COR-L47 (cell line): ENCODE measurements around the gene PTRH1.
"Not testable (repeated sequence)": the region's sequence is repeated elsewhere in the genome, so short reads cannot be mapped to it uniquely, and the experiment has no call there.

Experiments
- DNase-seq: peaks from one replicate; lab custom pipeline; 2025; lab: John Stamatoyannopoulos, UW

PTRH1 gene

DNA sequence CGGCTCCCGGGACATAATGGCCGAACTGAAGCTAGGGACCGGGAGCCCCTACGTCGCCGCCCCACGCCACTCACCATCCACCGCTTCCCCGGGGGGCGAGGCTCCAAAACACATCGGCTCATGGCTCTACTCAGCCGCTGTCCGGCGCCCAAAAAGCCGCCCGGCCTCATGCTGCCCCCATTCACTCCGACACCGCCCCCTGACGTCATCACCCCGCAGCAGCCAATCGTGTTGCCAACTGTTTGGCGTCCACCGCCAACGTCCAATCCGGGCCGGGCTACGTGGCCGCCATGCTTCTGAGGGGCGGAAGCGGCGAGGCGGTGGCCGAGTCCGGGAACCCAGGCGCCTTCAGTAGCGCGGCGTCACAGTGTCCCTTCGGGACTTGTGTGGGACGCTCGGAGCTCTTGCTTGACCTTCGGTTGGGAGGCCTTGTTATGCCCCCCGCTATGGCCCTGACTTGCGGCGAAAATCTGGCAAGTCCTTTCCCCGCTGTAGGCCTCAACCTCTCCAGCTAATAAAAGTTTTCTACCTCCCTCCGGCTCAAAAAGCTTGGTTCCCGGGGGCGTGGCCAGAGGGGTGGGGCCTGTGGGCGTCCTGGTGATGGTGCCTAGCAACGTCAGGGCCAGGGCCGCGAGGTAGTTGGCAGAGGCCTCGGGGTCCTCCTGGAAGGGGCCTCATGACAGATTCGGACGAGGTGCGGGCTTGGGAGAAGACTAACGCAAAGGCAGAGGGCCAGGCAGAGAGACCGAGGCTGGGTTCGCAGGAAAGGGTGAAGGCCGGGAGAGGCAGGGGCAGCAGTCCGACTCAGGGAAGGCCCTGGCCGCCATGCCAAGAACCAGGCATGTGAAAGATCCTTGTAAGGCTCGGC, at the start of gene PTRH1, which contains the start of gene TTC16:
PTRH1 (minus strand) TSS at position 194 of the 868 bp plus-strand sequence; CDS start at position 170, 24 bp downstream.
TTC16 (plus strand) TSS at position 610 of the 868 bp plus-strand sequence; CDS start at position 677, 67 bp downstream.
- DNase-seq, result peak; percentile 87

DNA sequence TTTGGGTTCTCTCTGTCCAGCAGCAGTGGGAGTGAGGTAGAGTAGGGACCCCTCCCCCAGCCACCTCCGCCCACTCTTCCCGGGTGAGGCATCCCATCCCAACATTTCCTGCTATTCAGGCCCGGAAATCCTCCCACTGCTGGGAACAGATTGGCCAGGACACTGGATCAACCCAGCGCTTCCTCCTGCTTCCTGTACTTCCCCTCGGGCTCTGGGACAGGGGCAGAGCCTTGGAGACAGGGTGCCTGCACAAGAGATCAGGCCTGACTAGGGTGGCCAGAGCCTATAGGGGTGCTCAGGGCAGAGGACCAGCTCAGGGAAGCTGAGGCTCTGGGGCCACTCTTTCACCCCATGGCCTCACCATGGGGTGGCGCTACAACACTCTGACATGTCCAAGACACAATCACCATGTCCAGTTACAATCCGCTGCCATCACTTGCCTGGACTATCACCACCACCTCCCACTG, 48.5 kb upstream of the PTRH1 start:
- no peak for DNase-seq

DNA sequence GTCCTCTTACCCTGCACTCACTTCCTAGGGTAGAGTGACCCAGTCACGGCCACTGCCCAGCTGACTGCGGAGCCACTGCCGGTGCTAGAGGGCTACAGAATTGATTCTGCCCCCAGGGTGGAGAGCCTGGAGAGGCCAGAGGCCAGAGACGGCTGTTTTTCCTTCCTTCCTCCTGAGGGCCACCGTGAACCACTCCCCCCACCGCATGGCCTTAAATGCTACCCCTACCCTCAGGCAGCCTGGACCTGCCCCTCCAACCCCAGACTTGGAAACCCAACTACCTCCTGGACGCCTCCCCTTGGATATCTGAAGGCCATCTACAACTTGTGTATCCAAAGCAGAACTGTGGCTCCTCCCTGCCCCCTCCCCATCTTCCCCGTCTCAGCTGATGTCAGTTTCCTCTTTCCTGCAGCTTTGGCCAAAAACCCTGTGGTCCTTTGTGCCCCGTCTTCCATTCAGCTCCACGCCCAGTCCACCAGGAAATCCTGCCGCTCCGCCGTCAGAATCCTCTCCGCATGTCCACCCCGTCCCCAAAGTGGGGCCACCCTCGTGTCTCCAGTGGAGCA, 46.7 kb upstream of the PTRH1 start:
- DNase-seq, result no peak

GRCh38 chr9:127761491-127761956, 46.1 kb upstream of the PTRH1 start:
- DNase-seq, result no peak

GRCh38 chr9:127761061-127761460, 45.6 kb upstream of the PTRH1 start:
- no peak for DNase-seq

DNA sequence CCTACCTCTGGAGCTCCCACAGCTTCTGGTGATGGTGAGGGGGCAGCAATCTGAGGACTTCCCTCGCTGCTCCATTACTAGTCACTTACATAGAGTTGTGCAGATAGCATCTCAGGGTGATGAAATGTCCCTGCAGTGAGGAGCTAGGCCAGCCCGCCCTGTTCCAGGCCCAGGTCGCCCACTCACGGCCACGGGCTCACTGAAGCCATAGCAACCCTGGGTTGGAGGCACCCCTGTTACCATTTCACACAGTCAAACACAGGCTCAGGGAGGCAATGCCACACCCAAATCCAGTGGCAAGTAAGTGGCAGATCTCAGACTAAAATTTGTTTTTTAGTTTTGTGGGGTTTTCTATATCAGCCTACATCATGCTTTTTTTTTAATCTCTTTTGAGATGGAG, 43.4 kb upstream of the PTRH1 start:
- DNase-seq, result no peak

DNA sequence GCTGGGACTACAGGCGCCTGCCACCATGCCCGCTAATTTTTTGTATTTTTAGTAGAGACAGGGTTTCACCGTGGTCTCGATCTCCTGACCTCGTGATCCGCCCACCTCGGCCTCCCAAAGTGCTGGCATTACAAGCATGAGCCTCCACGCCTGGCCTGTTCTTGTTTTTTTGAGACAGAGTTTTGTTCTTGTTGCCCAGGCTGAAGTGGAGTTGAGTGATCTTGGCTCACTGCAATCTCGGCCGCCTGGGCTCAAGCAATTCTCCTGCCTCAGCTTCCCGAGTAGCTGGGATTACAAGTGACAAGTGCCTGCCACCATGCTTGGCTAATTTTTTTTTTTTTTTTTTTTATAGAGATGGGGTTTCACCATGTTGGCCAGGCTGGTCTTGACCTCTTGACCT, 41.3 kb upstream of the PTRH1 start:
- DNase-seq, result not testable (repeated sequence)

DNA sequence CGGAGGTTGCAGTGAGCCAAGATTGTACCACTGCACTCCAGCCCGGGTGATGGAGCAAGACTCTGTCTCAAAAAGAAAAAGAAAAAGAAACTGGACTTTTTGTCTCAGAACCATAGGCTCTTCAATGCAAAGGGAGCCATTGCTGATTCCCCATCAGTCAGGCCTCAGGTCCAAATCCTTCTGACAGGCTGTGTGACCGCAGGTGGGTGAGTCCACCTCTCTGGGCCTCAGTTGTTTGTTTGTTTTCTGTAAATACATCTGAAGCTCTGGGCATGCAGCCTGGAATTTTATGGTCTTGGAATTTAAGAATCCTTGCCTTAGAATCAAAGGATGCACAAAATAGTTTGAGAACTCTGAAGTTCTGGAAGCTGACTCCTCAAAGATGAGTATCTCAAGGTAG, 40.8 kb upstream of the PTRH1 start:
- DNase-seq, result no peak

- peak; percentile 25 for DNase-seq
Observed at GRCh38 chr9:127755061-127756060, 39.9 kb upstream of the PTRH1 start.

- DNase-seq, result peak; percentile 32
Observed at GRCh38 chr9:127754099-127755060, 38.9 kb upstream of the PTRH1 start.

- no peak for DNase-seq
Observed at GRCh38 chr9:127753622-127754021, 38.2 kb upstream of the PTRH1 start.

DNA sequence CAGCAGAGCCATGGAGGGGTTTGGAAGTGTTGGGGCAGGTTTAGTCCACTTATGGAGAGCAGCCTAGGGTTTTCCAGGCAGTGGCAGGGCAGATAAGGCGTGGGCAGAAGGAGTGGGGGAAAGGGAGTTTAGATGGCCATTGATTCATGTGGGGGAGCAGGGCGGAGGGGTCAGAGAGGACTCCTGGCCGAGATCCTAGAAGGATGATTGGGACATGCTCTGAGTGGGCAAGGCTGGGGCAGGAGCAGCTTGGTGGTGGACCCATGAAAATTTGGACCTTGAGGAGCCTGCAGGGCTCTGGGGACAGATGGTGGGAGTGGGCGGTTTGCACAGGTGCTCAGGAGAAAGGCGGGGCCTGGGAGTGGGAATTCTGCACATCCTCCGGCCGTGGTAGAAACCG, 37.7 kb upstream of the PTRH1 start:
- no peak for DNase-seq

GRCh38 chr9:127751269-127752054, 36.0 kb upstream of the PTRH1 start:
- DNase-seq, result no peak

DNA sequence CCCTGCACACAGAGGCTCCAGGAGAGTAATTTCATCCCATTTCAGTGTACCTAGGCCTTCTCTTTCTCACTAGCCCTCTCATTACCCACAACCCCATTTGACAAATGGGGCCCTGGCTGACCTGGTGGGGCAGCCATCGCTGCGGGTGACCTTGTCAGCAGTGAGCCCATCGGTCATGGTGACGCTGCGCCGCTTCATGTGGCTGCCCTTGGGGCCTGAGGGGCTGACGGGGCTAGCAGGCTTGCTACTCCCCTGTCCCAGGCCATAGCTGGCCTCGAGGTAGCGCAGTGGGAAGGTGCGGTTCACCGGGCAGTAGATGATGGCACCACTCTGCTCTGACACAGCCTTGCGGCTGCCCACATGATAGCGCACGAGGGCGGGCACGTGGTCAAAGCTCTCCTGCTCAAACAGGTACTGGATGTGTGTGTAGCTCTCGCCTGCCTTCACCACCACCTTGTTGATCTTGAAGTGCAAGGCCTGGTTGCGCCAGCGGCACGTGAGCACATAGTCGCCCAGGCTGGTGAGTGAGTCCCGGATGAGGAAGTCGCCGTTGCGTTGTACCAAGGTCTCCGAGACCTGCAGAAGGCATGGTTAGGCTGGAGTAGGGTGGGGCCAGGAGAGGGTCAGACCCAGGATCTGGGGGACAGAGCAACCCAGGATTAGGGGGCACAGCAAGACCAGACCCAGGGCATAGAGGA, 33.8 kb upstream of the PTRH1 start:
- DNase-seq, result no peak

GRCh38 chr9:127746959-127747569, 31.6 kb upstream of the PTRH1 start:
- no peak for DNase-seq

GRCh38 chr9:127744398-127745110, 29.1 kb upstream of the PTRH1 start:
- DNase-seq, result no peak

DNA sequence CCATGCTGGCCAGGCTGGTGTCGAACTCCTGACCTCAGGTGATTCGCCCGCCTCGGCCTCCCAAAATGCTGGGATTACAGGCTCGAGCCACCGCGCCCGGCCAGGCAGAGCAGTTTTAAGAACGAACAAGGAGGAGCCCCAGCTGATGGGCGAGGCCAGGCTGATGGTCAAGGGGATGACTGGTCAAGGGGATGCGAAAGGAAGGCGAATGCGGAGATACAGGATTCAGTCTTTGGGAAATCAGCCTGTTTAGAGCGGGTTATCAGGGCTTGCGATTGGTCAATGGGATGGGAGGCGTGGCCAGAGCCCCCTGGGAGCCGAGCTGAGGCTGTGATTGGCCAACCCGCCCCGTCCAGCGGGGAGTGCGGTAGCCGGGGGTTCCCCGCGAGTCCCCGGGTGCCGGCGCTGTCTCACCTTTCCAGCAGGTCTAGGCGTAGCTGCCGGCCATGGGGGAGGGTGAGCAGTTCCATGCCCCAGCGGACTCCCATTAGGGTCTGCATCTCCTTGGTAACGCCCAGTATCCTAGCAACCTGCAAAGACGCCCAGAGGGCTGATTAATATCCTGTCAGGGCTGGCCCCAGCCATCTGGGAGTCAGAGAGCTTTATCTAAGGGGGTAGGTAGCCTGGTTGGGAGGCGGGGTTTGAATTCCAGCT, 27.1 kb upstream of the PTRH1 start:
- DNase-seq, result peak; percentile 52
